ENCODE measurements around the gene ZNF438.

Gene ZNF438

DNA sequence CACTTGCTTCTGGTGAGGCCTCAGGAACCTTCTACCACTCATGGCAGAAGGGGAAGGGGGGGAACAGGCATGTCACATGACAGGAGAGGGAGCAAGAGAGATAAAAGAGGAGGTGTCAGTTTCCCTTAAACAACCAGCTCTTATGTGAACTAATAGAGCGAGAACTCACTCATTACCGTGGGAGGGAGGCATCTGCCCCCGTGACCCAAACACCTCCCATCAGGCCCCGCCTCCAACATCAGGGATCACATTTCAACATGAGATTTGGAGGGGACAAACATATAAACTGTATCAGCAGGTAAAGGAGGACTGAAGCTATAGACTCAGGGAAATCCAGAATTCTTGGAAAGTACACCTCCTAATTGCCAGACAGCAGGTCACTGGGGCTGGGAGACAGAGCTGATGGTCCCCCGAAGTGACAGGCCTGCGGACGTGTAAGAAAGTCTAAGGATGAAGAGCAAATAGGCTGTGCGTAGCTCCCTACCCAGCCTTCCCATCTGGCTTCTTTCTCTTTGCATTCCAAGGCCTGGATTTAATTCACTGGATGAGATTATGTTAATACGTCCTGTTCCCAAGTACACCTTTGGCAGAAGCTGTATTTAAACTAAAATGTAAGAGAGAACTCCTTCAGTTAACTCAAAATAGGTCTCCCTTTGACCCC is 215.4 kb downstream of the ZNF438 start:
- no peaks in the 10 kb centered on the region; the same call in 1 of the 2 replicates for H3K4me1 ChIP-seq
- no peak overlapping the region for H3K4me3 ChIP-seq (ENCODE audit: low read depth, low read length)
- TF ChIP-seq, protein P1, sequence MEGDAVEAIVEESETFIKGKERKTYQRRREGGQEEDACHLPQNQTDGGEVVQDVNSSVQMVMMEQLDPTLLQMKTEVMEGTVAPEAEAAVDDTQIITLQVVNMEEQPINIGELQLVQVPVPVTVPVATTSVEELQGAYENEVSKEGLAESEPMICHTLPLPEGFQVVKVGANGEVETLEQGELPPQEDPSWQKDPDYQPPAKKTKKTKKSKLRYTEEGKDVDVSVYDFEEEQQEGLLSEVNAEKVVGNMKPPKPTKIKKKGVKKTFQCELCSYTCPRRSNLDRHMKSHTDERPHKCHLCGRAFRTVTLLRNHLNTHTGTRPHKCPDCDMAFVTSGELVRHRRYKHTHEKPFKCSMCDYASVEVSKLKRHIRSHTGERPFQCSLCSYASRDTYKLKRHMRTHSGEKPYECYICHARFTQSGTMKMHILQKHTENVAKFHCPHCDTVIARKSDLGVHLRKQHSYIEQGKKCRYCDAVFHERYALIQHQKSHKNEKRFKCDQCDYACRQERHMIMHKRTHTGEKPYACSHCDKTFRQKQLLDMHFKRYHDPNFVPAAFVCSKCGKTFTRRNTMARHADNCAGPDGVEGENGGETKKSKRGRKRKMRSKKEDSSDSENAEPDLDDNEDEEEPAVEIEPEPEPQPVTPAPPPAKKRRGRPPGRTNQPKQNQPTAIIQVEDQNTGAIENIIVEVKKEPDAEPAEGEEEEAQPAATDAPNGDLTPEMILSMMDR (IDR thresholded peaks at IDR 0.05; ENCODE audit: low read depth, low read length): no peak
- H3K27me3 ChIP-seq: no peaks in the 10 kb centered on the region
- no peak for DNase-seq
- no peaks in the 10 kb centered on the region for H3K9me3 ChIP-seq
- H3K36me3 ChIP-seq: no peaks in the 10 kb centered on the region

GRCh38 chr10:30813872-30814481 is 217.7 kb downstream of the ZNF438 start:
- Histone ChIP-seq H3K9me3 (no peaks in the 10 kb centered on the region), H3K4me1 (no peaks in the 10 kb centered on the region; the same call in 1 of the 2 replicates), H3K27me3 (no peaks in the 10 kb centered on the region), H3K4me3 (ENCODE audit: low read depth, low read length) (no peak overlapping the region), H3K36me3 (no peaks in the 10 kb centered on the region)
- TF ChIP-seq, protein P1 (IDR thresholded peaks at IDR 0.05; ENCODE audit: low read depth, low read length): no peak
- DNase-seq: no peak

DNA sequence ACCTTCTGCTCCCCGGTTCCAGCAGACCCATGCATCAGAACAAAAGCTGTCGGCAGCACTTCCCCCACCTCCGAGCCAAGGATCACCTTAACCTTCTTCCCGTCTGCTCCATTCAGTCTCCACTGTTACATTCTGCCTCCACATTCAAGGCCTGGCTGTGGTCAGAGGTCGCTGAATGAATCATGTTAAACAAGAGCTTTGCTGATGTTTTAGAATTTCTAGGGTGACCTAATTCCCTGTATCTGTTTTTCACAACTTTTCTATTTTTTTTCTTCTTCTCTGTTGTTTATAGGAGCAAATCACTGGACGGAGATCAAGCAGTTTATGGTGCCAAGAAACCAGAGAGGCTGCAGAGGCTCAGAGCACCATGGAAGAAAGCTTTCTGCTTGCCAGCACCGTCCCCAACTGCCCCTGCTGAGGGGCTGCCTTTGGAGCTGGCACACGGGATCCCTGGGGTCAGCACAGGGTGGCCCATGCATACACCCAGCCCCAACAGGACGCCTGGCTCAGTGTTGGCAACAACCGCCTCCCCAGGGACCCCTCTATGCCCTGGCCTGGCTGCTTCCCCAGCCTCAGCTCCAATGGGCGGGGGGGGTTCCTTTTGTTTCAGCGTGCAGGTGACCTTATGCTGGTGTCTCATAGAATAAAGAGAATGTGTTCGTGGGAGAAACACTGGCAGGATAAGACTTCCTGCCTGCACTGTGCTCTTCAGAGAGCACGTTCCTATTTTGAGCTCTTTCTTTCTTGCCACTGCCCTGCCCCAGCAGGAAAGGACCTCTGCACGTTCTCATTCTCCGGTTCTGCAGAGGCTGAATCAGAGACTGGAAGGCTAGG is 219.4 kb downstream of the ZNF438 start:
- Histone ChIP-seq H3K36me3 (no peaks in the 10 kb centered on the region), H3K27me3 (no peaks in the 10 kb centered on the region), H3K4me1 (no peaks in the 10 kb centered on the region; the same call in 1 of the 2 replicates), H3K4me3 (ENCODE audit: low read depth, low read length) (no peak overlapping the region), H3K9me3 (no peaks in the 10 kb centered on the region)
- peak; percentile 28 for DNase-seq
- TF ChIP-seq, protein P1 (IDR thresholded peaks at IDR 0.05; ENCODE audit: low read depth, low read length): no peak

DNA sequence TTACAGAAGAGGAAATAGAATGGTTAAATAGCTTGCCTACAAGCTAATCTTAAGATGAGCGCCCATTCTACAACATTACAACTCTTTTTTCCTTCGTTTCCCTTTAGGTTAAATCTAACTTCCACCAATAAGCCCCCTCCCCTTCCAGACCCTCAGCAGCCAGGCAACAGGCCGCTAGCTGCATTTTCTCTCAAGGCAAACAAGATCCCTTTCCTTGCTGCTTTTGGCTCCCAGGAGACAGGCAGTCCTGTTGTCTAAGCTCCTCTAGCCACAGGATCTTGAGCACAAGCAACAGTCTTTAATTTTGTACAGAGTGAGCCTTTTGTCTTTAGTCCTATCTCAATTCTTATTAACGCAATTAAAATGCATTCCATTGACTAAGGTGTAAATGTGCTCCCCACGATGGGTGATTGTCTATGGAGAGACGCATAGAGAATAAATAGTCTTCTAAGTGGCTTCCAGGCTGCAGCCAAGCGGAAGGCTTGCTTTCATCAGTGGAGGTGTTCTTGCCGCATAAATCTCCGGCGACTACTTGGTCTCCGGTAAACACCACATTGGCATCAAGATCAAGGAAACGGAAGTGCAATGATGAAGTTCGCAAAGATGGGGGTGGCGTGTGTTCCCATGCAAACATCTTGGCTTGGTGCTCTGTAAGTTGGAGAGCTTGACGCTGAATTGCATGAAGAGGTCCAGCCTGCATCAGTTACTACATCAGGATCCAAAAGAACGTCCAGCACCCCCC is 220.2 kb downstream of the ZNF438 start:
- TF ChIP-seq, protein P1 (IDR thresholded peaks at IDR 0.05; ENCODE audit: low read depth, low read length): no peak
- no peaks in the 10 kb centered on the region for H3K27me3 ChIP-seq
- H3K9me3 ChIP-seq: no peaks in the 10 kb centered on the region
- no peaks in the 10 kb centered on the region; the same call in 1 of the 2 replicates for H3K4me1 ChIP-seq
- DNase-seq: no peak
- H3K4me3 ChIP-seq (ENCODE audit: low read depth, low read length): no peak overlapping the region
- no peaks in the 10 kb centered on the region for H3K36me3 ChIP-seq

DNA sequence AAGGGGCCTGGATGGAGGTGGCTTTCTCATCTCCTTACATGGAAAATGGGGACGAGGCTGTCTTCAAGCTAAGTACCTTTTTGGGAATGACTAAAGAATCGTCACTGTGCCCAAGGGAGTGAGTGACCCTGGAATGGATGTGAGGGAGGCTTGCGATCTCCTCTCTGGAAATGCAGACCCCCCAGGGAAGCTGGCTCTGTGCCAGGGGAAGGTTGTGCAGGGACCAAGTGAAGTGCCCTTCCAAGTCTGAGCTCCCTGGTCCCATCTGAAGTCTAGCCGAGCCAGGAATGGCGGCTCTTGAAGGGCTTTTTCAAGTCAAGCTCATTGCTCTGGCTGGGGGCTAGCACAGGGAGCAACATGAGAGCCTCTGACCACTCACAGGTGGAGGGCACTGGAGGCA is 221.2 kb downstream of the ZNF438 start:
- H3K4me1 ChIP-seq: no peaks in the 10 kb centered on the region
- no peaks in the 10 kb centered on the region for H3K27me3 ChIP-seq
- DNase-seq: no peak
- TF ChIP-seq, protein P1 (IDR thresholded peaks at IDR 0.05; ENCODE audit: low read depth, low read length): no peak
- no peaks in the 10 kb centered on the region for H3K36me3 ChIP-seq
- no peak overlapping the region for H3K4me3 ChIP-seq (ENCODE audit: low read depth, low read length)
- no peaks in the 10 kb centered on the region for H3K9me3 ChIP-seq

All from BE2C (cell line).